Liver (tissue), 9 donors: ENCODE data around the gene CLEC2A. TPM values are rescaled to one million over a fixed set of nuclear protein-coding genes. Genes with fewer than 3 reads are reported as not detected.

Experiments used
- DNase-seq: peaks from one replicate; pipeline ENCODE4 v3.0.0-alpha.2; 2017; ENCODE audit warnings: low spot score
- H3K27ac ChIP-seq, 2 donors: one replicate each; pipeline ENCODE4 v1.7.0; 2013; ENCODE audit warnings: inconsistent platforms in 2 of 2, low read length in 2 of 2, control low read depth in 1 of 2, low read depth in 1 of 2, mild to moderate bottlenecking in 1 of 2
- H3K27me3 ChIP-seq, 4 donors: one replicate each; pipeline versions ENCODE4 v1.6.1 to v1.7.0; 2013; ENCODE audit warnings: low read length in 3 of 4, inconsistent platforms in 1 of 4, mild to moderate bottlenecking in 1 of 4, moderate library complexity in 1 of 4; ENCODE audit not compliant: control insufficient read depth in 4 of 4, insufficient read depth in 4 of 4
- H3K36me3 ChIP-seq, 4 donors: one replicate each; pipeline versions ENCODE4 v1.6.1 to v1.7.0; 2013; ENCODE audit warnings: low read length in 3 of 4, mild to moderate bottlenecking in 3 of 4, low read depth in 1 of 4, moderate library complexity in 1 of 4; ENCODE audit not compliant: control insufficient read depth in 4 of 4, insufficient read depth in 3 of 4
- H3K4me1 ChIP-seq, 4 donors: one replicate each; pipeline versions ENCODE4 v1.6.1 to v1.7.0; 2013; ENCODE audit warnings: low read length in 3 of 4, mild to moderate bottlenecking in 3 of 4, moderate library complexity in 1 of 4; ENCODE audit not compliant: control insufficient read depth in 4 of 4, insufficient read depth in 4 of 4
- H3K4me3 ChIP-seq, 3 donors: one replicate each; pipeline versions ENCODE4 v1.6.1 to v1.7.0; 2013; ENCODE audit warnings: low read length in 3 of 3, control low read depth in 1 of 3, low read depth in 1 of 3, mild to moderate bottlenecking in 1 of 3
- H3K9ac ChIP-seq, 2 donors: one replicate each; pipeline ENCODE4 v1.7.0; 2013; ENCODE audit warnings: low read length in 2 of 2, mild to moderate bottlenecking in 2 of 2, moderate library complexity in 2 of 2, control low read depth in 1 of 2, low read depth in 1 of 2
- H3K9me3 ChIP-seq, 4 donors: one replicate each; pipeline versions ENCODE4 v1.6.1 to v1.7.0; 2013; ENCODE audit warnings: low read length in 3 of 4; ENCODE audit not compliant: control insufficient read depth in 4 of 4
- ATF3 ChIP-seq: IDR thresholded peaks from 2 replicates; pipeline ENCODE4 v1.6.1; 2016; ENCODE audit warnings: antibody characterized with exemption
- CTCF ChIP-seq: fragments of 150-350 bp; IDR thresholded peaks from 2 replicates; pipeline ENCODE4 v1.5.1; 2017; ENCODE audit warnings: improper control_type of control experiment, low read depth, low read length; ENCODE audit not compliant: missing input control
- EGR1 ChIP-seq, 2 donors: IDR thresholded peaks; 2 replicates each; pipeline ENCODE4 v1.6.1; 2016 to 2018; ENCODE audit warnings: antibody characterized with exemption in 2 of 2, low read depth in 2 of 2
- FOXA1 ChIP-seq: IDR thresholded peaks from 2 replicates; pipeline ENCODE4 v1.6.1; 2016; ENCODE audit warnings: antibody characterized with exemption
- FOXA2 ChIP-seq: IDR thresholded peaks from 2 replicates; pipeline ENCODE4 v1.6.1; 2016; ENCODE audit warnings: antibody characterized with exemption
- GABPA ChIP-seq, 2 donors: IDR thresholded peaks in 1 of 2; conservative IDR thresholded peaks in 1 of 2; 2 replicates each; pipeline ENCODE4 v1.6.1; 2016; ENCODE audit warnings: antibody characterized with exemption in 2 of 2, mild to moderate bottlenecking in 1 of 2, moderate library complexity in 1 of 2
- HNF4A ChIP-seq, 2 donors: conservative IDR thresholded peaks; 2 replicates each; pipeline ENCODE4 v1.6.1; 2016; ENCODE audit warnings: antibody characterized with exemption in 2 of 2, mild to moderate bottlenecking in 2 of 2
- HNF4G ChIP-seq: IDR thresholded peaks from 2 replicates; pipeline ENCODE4 v1.6.1; 2016; ENCODE audit warnings: antibody characterized with exemption
- JUND ChIP-seq, 2 donors: IDR thresholded peaks; 2 replicates each; pipeline ENCODE4 v1.6.1; 2016; ENCODE audit warnings: antibody characterized with exemption in 2 of 2
- MAX ChIP-seq: IDR thresholded peaks from 2 replicates; pipeline ENCODE4 v1.6.1; 2016; ENCODE audit warnings: antibody characterized with exemption
- NR2F2 ChIP-seq: IDR thresholded peaks from 2 replicates; pipeline ENCODE4 v1.6.1; 2016; ENCODE audit warnings: antibody characterized with exemption
- RAD21 ChIP-seq, 2 donors: IDR thresholded peaks; 2 replicates each; pipeline ENCODE4 v1.6.1; 2016; ENCODE audit warnings: antibody characterized with exemption in 2 of 2, mild to moderate bottlenecking in 2 of 2
- REST ChIP-seq: IDR thresholded peaks from 2 replicates; pipeline ENCODE4 v1.6.1; 2016; ENCODE audit warnings: antibody characterized with exemption, mild to moderate bottlenecking
- RXRA ChIP-seq, 2 donors: IDR thresholded peaks; 2 replicates each; pipeline ENCODE4 v1.6.1; 2017 to 2018; ENCODE audit warnings: antibody characterized with exemption in 2 of 2, mild to moderate bottlenecking in 1 of 2
- SP1 ChIP-seq: IDR thresholded peaks from 2 replicates; pipeline ENCODE4 v1.6.1; 2018; ENCODE audit warnings: antibody characterized with exemption, mild to moderate bottlenecking
- TAF1 ChIP-seq: conservative IDR thresholded peaks from 2 replicates; pipeline ENCODE4 v1.6.1; 2016; ENCODE audit warnings: antibody characterized with exemption, mild to moderate bottlenecking
- YY1 ChIP-seq: IDR thresholded peaks from 2 replicates; pipeline ENCODE4 v1.6.1; 2016; ENCODE audit warnings: antibody characterized with exemption, mild to moderate bottlenecking
- ZBTB33 ChIP-seq: IDR thresholded peaks from 2 replicates; pipeline ENCODE4 v1.6.1; 2016; ENCODE audit warnings: antibody characterized with exemption
- WGBS: extraction: QIAGEN DNeasy Blood & Tissue Kit; methylation state at CpG from one replicate; pipeline ENCODE4 v1.1.7; 2013; 5-methylcytosine and 5-hydroxymethylcytosine counted together
- polyA plus RNA-seq, 2 donors: library from polyadenylated mRNA; stranded (reverse) in 1 of 2; unstranded in 1 of 2; fragments of 200-250 nt in 1 of 2; fragments of >200 nt in 1 of 2; fragmentation: Nextera tagmentation in 1 of 2; extraction: Ambion mirVana in 1 of 2; gene quantifications; one replicate each; pipeline versions ENCODE4 v1.2.1 to v1.2.3, GENCODE V29; 2013 to 2015
- total RNA-seq, 2 donors: library from RNA; depleted of rRNA; stranded (reverse); fragments of >200 nt; gene quantifications; one replicate each; pipeline ENCODE4 v1.2.3, GENCODE V29; 2014
- donor health status: healthy.
- donor health status: healthy.
- donor health status: healthy.
- donor health status: healthy.
- donor health status: healthy.

Gene CLEC2A
- total and polyA plus RNA-seq, 4 donors, result not detected

GRCh38 chr12:9948606-9949296, 16.6 kb upstream of the CLEC2A start:
- Histone ChIP-seq H3K4me1 (no peaks in the 10 kb centered on the region), H3K36me3 (no peaks in the 10 kb centered on the region), H3K4me3 (no peak overlapping the region), H3K9me3 (no peaks in the 10 kb centered on the region), H3K9ac (no peak overlapping the region), H3K27ac (no peak overlapping the region), H3K27me3 (no peaks in the 10 kb centered on the region)
- WGBS, result 74% methylated on average over 3 of the region's 3 CpGs
- DNase-seq, result no peak
- TF ChIP-seq ZBTB33, result no peak
- no peak for TF ChIP-seq RXRA (IDR thresholded peaks at IDR 0.05)
- TF ChIP-seq RAD21 (IDR thresholded peaks at IDR 0.05), result no peak
- no peak for TF ChIP-seq CTCF
- TF ChIP-seq YY1, result no peak
- TF ChIP-seq MAX, result no peak
- TF ChIP-seq ATF3, result no peak
- no peak for TF ChIP-seq GABPA (IDR thresholded peaks at IDR 0.05 in 1 of 2, conservative IDR thresholded peaks at IDR 0.05 in 1 of 2)
- no peak for TF ChIP-seq HNF4G

- no peak overlapping the region for H3K9ac ChIP-seq
- no peaks in the 10 kb centered on the region for H3K4me1 ChIP-seq
- peaks cover 0 to 6% (median 0%) of the 10 kb centered on the region in 4 donors for H3K27me3 ChIP-seq
- no peak overlapping the region for H3K4me3 ChIP-seq
- WGBS, result 78% methylated on average over 3 of the region's 3 CpGs
- no peak overlapping the region for H3K27ac ChIP-seq
- H3K36me3 ChIP-seq, result no peaks in the 10 kb centered on the region
- TF ChIP-seq REST, result no peak
- TF ChIP-seq FOXA1, result no peak
- no peak for TF ChIP-seq TAF1
- no peak for TF ChIP-seq HNF4A (conservative IDR thresholded peaks at IDR 0.05)
- no peak for TF ChIP-seq HNF4G
- TF ChIP-seq RXRA (IDR thresholded peaks at IDR 0.05), result no peak
- TF ChIP-seq EGR1 (IDR thresholded peaks at IDR 0.05; ENCODE audit: low read depth in 2 of 2), result no peak
- no peak for TF ChIP-seq NR2F2
- no peak for TF ChIP-seq MAX
- no peak for TF ChIP-seq CTCF
- no peak for TF ChIP-seq FOXA2
- TF ChIP-seq JUND (IDR thresholded peaks at IDR 0.05), result no peak
- TF ChIP-seq YY1, result no peak
- TF ChIP-seq ATF3, result no peak
- no peak for TF ChIP-seq ZBTB33
- no peak for TF ChIP-seq SP1
- TF ChIP-seq GABPA (IDR thresholded peaks at IDR 0.05 in 1 of 2, conservative IDR thresholded peaks at IDR 0.05 in 1 of 2), result no peak
- no peak for TF ChIP-seq RAD21 (IDR thresholded peaks at IDR 0.05)
- H3K9me3 ChIP-seq, result no peaks in the 10 kb centered on the region
- no peak for DNase-seq
Observed at GRCh38 chr12:9947674-9948073, 15.5 kb upstream of the CLEC2A start.
